GM19099 (cell line): Measurements from ENCODE around the gene EIF4G1.

Experiments used
- POLR2A ChIP-seq: IDR thresholded peaks from 3 replicates; pipeline ENCODE4 v1.6.1; 2011; ENCODE audit warnings: low read depth; ENCODE audit not compliant: insufficient read length; ENCODE audit errors: extremely low read depth

The EIF4G1 gene

GRCh38 chr3:184349563-184350470 is 35.4 kb downstream of the EIF4G1 start:
- TF ChIP-seq POLR2A: no peak

DNA sequence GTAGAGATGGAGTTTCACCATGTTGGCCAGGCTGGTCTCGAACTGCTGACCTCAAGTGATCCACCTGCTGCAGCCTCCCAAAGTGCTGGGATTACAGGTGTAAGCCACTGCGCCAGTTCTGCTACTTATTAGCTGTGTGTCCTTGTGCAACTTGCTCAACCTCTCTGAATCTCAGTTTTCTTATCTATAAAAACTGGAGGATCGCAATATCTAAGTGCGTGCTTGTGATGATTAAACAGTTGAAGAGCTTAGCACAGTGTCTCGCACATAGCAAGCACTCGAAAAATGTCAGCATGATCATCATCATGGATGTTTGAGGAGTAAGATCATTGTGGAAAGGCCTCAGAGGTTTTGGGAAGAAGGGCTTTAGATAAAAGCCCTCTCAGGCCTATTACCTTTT is 36.2 kb downstream of the EIF4G1 start:
- TF ChIP-seq POLR2A: no peak

DNA sequence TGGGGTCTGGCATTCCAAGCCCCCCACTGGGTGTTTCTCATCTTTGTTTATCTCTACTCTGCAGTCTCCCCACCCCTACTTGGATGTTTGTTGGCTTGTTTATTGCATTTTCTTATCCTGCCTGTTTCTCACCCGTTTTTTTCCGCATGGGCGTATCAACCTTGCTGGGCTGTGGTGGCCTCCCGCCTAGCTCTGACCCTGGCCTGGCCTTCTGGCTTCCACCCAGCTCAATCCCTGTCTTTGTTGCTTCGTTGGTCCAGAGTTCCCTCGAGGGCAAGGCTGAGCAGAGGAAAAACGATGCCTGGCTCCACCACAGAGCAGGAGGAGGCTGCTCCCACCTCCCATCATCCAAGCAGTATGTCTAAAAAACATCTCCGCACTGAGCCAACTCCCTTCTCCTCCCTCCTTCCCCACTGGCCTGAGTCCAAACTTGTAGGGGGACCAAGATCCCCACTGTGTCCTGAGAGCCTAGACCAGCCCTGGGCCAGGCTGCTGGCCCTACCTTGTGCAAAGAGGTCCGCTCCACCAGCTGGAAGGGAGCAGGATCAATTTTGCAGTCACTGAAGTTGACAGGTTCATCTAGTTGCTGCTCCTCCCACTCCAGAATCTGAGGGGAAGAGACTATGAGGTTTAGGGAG is 37.2 kb downstream of the EIF4G1 start:
- TF ChIP-seq POLR2A: no peak

GRCh38 chr3:184352149-184352785 is 37.9 kb downstream of the EIF4G1 start:
- no peak for TF ChIP-seq POLR2A

GRCh38 chr3:184352897-184353545 is 38.6 kb downstream of the EIF4G1 start:
- TF ChIP-seq POLR2A: no peak

GRCh38 chr3:184353546-184353941 is 39.1 kb downstream of the EIF4G1 start:
- no peak for TF ChIP-seq POLR2A

DNA sequence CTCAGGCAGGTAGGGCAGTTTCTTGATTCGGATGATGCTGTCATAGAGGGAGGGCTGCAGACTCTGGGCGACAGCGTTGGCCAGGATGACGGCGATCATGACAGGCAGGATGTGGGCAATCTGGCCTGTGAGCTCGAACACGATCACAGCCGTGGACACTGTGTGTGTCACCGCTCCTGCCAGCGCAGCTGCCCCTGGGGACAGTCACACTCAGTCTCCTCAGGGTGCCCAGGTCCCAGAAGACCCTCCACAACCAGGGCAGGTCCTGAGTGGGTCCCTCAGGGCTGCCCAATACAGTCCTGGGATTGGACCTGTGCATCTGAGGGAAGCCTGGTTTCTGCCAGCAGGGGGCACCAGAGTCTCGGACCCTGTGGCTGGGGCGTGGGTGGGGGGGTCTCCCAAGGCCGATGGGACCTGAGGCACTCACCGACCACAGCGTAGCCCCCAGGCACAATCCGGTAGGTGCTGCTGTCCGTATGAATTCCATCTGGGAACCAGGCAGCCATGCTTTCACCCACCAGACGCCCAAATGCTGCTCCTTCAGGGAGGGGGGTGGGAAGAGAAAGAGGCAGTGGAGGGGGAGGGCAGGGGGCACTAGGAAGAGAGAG is 39.8 kb downstream of the EIF4G1 start:
- no peak for TF ChIP-seq POLR2A

- no peak for TF ChIP-seq POLR2A
Observed at GRCh38 chr3:184354754-184355153, 40.3 kb downstream of the EIF4G1 start.

- no peak for TF ChIP-seq POLR2A
Observed at GRCh38 chr3:184355261-184356040, 41.0 kb downstream of the EIF4G1 start.

GRCh38 chr3:184357248-184358123 is 43.1 kb downstream of the EIF4G1 start:
- no peak for TF ChIP-seq POLR2A

DNA sequence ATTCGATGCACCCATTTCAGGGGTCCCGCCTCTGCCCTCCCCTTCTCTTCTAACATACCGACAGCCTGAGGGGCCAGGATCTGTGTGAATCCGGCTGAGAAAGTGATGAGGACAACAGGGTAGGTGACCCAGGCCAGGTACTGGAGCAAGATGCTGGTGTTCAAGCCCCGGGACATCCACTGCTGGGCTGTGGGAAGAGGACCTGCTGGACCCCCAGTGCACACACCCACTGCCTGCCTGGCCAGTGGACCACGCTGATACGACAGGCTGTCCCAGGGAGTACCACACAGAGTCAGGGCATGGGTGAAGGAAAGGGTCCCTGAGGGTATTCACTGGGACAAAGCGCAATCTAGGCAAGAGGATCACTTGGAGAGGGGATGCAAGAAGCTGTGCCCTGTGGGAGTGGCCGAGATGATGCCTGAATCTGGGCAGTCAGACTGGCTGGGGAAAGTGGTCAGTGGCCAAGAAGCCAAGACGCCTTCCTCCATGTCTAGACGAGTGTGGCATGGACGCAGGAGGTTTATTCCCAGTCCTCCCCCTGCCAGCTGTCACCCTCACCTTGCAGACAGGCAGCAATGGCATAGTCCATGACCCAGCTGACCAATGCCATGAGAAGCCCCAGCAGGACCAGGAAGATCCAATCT is 43.8 kb downstream of the EIF4G1 start:
- TF ChIP-seq POLR2A: no peak

- TF ChIP-seq POLR2A: no peak
Observed at GRCh38 chr3:184358921-184359350, 44.5 kb downstream of the EIF4G1 start.

- no peak for TF ChIP-seq POLR2A
Observed at GRCh38 chr3:184359610-184360009, 45.2 kb downstream of the EIF4G1 start.
